ENCODE measurements around the gene CBX5.

Gene CBX5

DNA sequence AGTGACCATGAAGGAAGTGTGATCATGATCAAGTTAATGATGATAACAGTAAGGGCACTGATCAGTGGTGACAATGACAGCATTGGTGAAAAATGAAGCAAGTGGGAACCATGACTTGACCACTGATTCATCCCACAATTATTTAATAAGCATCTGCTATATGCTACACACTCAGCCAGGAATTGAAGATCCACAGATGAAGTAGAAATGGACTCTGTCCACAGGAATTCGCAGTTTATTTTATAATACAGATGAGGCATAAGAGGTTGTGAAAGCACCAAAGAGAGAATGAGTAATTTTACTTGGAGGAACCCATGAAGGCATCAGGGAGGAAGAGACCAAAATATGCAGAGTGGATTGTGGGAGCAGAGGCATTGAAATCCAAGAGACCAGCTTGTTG lies 57.3 kb downstream of the CBX5 start:
- no peak for DNase-seq (ENCODE audit: low read depth)

DNA sequence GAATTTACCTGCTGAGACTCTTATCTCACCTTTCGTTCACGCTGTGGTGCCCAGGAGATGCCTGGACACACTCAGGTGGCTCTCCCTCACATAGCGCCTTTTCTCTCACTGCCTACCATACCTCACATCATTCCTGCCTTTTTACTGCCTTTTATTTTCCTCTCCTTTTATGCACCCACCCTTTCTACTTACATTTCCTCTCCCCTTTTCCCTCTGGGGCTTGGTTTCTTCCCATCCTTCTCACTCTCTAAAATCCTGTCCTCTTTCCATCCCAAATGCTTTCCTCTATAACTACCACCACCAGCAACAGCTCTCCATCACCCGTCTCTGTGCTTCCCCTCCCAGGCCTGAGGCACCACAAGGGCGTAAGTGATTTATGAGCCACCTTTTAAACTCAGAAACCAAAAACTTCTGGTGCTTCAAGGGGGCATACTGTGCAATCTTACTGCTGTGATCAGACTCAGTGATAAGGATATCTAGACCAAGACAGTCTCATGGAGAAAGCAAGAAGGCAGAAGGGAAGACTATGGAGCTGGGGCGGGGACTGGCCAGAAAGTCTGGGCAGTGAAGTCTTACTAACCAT lies 58.4 kb downstream of the CBX5 start:
- no peak for DNase-seq (ENCODE audit: low read depth)

DNA sequence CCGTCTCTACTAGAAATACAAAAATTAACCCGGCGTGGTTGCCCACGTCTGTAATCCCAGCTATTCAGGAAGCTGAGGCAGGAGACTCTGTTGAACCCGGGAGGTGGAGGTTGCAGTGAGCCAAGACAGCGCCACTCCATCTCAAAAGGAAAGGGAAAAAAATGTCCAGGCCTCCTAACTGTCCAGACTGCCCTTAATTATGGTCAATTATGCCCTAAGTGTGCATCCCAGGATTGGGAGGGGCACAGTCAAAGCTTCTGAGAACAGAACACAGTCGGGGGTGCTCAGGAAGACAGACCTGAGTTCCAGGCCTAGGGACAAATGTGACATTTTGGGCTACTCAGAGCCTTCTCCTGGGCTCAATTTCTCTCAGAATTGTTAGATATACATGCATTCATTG lies 59.4 kb downstream of the CBX5 start:
- no peak for DNase-seq (ENCODE audit: low read depth)

DNA sequence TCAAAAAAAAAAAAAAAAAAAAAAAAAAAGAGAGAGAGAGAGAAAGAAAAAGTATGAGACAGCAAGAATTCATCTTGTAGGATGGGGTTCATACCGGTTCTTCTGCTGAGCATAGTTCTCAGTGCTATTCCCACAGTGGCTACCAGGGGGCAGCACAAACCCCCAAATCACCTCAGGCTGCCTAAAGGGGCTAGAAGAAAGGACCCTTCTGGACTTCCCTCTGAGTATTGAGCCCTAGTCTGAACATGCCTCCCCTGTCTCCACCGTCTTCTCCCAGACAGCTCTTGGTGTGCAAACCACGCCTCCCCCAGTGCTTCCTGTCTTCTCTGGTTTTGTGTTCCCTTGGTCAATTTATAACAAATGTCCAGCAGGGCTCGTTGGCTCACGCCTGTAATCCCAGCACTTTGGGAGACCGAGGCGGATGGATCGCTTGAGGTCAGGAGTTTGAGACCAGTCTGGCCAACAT lies 59.8 kb downstream of the CBX5 start:
- peak; percentile 28 for DNase-seq (ENCODE audit: low read depth)

- DNase-seq (ENCODE audit: low read depth): no peak
Observed at GRCh38 chr12:54217774-54218241, 62.1 kb downstream of the CBX5 start.

DNA sequence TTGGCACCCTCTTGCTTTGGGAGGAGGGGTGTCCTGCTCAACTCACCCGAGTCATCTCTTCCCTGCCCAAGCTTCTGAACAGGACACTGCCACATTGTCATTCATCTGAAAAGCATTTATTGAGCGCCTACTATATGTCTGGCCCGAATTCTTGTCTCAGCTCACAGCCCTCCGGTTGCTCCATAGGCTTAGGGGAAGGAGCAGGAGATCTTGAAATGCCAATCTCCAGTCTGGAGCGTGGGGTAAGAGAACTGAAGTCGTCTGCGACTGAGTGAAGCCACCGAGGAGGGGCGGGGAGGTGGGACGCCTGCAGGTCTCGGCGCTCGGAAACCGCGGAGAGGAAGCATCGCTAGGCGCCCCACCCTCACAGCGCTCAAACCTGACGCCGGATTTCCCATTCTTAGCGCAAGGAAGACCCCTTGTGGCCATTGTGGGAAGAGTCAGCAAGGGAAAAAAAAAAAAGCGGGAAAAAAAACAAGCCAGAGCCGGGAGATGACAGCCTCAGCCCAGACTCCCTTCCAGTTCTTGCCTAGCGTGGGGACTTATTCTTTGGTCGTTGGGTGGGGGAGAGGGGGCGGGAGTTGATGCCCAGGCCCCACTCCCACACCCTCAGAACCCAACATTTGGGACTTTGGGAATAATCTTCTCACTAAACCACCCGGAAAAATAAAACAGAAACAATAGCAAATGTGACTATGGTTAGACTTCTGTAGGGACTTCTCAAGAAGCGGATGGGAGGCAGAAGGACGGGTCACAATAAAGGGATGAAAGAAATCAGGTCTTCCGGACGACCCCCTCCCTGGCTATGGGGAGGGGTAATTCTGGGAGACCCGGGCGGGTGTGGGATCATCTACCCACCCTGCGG lies 62.9 kb downstream of the CBX5 start:
- DNase-seq (ENCODE audit: low read depth): peak; percentile 75

DNA sequence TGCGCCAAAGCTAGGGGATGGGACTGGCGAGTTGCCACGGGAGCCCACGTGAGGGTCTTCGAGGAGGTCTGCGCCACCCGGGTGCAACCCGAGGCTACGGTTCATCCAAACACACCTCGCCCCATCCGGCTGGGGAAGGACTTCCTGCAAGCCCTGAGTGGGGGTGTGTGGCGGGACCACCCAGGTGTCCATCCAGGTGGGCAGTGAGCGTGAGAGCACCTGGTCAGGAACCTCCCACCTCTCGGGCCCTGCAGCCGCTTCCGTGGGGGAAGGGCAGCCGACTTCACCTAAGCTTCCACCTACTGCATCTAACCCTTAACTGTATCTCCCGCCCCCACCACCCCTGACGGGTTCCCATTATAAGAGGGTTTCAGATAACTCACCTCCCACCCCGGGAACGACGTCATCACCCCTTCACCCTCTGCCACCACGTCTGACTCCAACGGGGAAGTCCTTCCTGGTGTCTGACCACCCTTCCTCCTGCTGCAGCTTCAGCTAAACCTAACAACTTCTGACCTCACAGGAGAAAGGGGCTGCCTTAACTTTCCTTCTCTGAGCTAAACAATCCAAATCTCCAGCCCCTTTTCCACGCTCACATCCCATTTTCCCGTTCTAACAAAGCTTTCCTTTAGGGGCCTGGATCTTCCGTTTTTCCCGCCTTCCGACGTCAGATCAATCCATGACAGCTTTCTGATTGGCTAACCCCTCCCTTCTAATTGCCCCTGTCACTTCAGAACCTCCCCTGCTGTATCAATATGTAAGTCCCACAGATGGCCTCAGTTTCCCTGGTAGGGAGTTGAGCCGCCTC lies 63.7 kb downstream of the CBX5 start:
- no peak for DNase-seq (ENCODE audit: low read depth)

- peak; percentile 79 for DNase-seq (ENCODE audit: low read depth)
Observed at GRCh38 chr12:54214553-54215406, 65.1 kb downstream of the CBX5 start.

GRCh38 chr12:54213079-54213478 lies 66.8 kb downstream of the CBX5 start:
- no peak for DNase-seq (ENCODE audit: low read depth)

DNA sequence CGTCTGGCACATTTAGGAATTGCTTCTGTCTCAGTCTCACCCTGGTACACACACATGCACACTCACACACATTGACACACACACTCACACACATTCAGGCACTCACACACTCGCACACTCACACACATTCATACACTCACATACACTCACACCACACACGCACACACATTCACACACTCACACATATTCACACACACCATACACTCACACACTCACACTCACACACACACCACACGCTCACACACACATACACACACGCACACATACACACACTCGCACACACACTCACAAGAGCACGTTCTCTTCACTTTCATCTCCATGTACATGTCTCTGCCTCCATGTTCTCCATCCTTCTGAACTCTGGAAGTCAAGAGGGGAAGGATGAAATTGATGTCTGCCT lies 68.0 kb downstream of the CBX5 start:
- DNase-seq (ENCODE audit: low read depth): no peak

DNA sequence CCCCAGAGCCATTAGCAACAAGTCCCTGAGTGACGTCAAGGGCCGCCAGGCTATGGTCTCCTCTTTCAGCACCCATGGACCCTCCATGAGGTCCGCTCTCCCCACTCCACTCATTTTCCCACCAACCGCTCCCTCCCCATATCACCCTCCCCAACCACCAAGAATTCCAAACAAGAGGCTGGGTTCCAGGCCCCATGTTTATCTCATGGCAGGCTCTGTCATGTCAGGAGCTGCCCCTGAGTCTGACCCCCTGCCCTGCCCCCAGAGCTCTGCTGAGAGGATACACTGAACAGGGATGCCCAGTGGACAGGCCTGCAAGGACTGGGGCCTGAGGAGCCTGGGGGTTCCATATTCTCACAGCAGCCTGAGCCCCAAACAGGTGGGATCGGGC lies 69.5 kb downstream of the CBX5 start:
- no peak for DNase-seq (ENCODE audit: low read depth)

- no peak for DNase-seq (ENCODE audit: low read depth)
Observed at GRCh38 chr12:54208591-54208990, 71.3 kb downstream of the CBX5 start.

- peak; percentile 55 for DNase-seq (ENCODE audit: low read depth)
Observed at GRCh38 chr12:54207539-54208294, 72.2 kb downstream of the CBX5 start.

GRCh38 chr12:54206791-54207190 lies 73.1 kb downstream of the CBX5 start:
- DNase-seq (ENCODE audit: low read depth): no peak

DNA sequence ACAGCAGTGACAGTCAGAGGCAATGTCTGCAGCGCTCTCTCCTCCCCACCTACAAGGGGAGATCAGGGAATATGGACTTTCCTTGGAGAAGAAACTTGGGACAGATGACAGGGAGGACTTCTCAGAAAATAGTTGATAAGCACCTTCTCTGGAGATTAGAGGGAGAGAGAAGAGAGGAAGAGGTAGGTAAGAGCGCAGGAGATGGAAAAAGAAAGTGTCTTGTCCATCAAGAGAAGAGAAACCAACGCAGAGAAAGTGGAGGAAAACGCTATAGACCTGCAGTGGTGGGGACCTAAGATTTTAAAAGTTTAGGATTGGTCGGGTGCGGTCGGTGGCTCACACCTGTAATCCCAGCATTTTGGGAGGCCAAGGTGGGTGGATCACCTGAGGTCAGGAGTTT lies 75.6 kb downstream of the CBX5 start:
- no peak for DNase-seq (ENCODE audit: low read depth)

- DNase-seq (ENCODE audit: low read depth): peak; percentile 48
Observed at GRCh38 chr12:54201001-54201794, 78.7 kb downstream of the CBX5 start.

DNA sequence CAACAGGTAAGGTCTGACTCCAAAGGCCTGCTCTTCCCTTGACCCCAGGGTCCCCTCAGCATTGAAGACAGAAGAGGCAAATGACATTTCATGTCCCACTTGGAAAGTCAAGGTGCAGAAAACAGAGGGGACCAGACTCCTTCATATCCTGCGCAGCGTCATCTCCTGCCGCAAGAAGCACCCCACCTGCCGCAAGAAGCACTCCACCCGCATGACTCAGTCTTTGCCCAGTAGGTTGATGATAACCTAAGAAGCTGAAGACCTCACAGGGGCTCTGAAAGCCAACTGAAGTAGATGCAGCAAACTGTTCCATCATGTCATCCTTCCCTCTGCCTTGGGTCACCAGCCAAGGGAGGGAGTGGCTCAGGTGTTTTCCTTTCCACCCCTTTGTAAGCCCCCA lies 79.5 kb downstream of the CBX5 start:
- no peak for DNase-seq (ENCODE audit: low read depth)

- no peak for DNase-seq (ENCODE audit: low read depth)
Observed at GRCh38 chr12:54199917-54200316, 80.0 kb downstream of the CBX5 start.

DNA sequence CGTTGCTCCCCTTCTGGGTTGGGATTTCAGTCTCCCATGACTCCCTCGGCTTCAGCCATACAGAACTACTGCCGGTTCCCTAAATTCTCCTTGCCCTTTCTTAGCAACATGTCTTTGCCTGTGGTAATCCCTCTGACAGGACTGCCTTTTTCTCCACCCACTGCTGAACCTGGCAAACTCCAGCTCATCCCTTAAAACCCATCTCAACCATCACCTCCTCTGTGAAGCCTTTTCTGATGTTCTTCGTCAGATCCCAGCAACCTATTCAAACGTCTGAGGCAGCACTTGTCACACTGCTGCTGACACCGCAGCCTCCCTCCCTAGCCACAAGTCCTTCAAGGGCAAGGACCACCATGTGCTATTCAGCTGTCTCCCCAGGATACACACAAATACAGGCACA lies 80.9 kb downstream of the CBX5 start:
- DNase-seq (ENCODE audit: low read depth): no peak

GRCh38 chr12:54197431-54197909 lies 82.5 kb downstream of the CBX5 start:
- DNase-seq (ENCODE audit: low read depth): no peak

Data from activated T-helper 1 cell treated with Interleukin-2 at 50 U/mL for 16 hours (primary cell).